Epidermal melanocyte (primary cell): ENCODE measurements around the gene CNN3.

Source experiments
- DNase-seq: peaks from one replicate; pipeline ENCODE4 v3.0.0; 2011; ENCODE audit warnings: low spot score; ENCODE audit not compliant: insufficient read length

The CNN3 gene

DNA sequence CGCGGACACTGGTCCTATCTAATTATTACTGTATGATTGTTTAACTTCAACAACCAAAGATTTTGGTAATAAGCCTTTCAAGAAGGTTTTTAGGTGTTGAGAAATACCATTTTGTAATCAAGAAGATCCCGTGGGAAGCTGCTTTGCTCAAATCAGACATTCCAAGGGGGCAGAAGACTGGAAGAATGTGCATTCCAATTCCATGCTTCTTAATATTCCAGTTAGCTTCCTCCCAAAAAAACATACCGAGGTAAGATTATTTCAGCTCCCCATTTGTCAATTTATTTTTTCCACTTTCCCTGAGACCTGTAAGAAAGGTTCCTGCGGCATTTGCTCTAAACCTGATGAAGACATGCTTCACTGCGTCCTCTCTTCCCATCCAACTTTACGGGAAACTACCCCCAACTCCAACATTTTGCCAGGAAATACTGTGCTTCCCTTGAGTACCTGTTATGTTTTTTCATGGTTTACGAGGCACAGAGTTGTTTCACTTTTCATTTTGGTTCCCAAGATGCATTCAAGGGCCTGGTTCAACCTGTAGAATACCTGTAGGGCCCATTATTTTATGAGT lies 4.1 kb downstream of the CNN3 start:
- no peak for DNase-seq

DNA sequence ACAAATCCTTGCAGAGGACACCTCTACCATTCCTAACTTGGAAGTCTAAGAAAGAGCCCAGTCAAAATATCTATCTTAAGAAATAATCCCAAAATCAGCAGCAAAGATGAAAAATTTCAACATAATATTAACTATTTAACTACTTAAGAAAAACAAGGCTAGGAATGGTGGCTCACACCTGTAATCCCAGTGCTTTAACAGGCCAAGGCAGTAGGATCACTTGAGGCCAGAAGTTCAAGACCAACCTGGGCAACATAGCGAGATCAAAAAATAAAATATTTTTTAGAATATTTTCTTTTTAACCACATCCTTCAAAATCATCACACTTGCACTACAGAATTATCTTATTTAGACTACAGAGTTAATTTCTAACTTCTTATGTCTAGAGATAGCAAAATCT lies 4.9 kb downstream of the CNN3 start:
- DNase-seq, result no peak

DNA sequence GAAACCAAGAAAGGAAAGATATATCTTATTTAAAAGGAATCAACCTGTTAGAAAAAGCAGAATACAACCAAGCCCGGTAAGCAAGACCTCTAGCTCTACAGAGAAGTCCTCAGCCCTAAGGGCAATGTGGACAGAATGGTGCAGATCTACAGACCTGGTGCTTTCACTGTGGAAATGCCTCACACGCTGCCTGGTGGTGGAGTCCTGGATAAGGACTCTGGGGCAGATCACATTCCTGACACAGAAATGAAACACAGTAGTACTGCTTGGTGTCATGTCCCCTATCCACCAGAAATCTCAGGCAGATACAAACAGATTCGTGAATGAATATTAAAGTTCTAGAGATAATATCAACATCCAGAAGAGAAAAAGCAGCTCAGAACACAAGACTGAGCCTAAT lies 6.8 kb downstream of the CNN3 start:
- no peak for DNase-seq

DNA sequence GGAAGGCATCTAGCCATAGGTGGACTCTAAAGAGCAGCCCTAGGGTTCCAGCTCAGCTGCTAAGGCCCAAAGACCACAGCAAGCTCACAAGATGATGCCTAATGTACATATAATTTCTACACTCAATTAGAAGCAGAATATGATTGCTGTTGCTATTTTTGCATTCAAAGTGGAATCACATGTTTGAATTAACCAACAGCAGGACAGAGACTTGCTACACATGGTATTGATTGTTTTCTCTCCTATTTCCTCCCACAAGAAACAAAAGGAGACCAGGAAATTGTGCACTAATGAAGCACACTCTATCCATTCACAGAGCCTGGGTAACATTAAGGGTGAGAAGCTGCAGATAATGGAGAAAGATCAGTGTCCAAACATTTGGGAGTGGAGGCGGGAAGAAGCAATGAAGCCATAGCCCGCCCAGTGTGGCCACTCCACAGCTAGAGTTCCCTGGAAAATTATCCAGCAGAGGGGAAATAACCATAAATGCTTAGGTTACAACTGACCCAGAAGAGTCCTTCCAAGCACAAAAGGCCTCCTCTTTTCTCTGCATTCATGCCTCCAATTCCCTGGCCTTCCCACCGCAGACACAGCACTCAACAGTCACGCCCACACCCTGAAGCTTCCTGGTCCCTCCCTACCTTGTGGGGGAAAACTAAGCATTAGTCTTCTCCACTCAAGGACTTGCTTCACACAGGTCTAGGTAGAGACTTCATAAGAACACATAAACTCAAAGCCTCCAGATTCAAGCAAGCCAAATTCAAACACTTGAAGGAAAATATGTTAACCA lies 7.5 kb downstream of the CNN3 start:
- DNase-seq, result no peak

DNA sequence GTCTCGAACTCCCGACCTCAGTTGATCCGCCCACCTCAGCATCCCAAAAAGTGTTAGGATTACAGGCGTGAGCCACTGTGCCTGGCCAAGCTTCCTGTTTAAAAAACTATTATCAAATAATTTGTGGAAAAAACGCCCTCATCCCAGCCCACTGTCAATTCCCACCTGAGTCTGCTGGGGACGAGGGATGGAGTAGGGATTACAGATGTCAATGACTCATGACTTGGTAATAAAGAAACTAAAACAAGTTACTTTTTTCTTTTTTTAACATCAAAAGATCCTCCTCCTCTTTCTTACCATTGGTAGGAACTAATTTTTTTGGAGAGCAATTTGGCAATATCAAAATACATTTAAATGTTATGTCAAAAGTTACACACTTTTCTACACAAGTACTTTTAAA lies 9.7 kb downstream of the CNN3 start:
- DNase-seq, result no peak

DNA sequence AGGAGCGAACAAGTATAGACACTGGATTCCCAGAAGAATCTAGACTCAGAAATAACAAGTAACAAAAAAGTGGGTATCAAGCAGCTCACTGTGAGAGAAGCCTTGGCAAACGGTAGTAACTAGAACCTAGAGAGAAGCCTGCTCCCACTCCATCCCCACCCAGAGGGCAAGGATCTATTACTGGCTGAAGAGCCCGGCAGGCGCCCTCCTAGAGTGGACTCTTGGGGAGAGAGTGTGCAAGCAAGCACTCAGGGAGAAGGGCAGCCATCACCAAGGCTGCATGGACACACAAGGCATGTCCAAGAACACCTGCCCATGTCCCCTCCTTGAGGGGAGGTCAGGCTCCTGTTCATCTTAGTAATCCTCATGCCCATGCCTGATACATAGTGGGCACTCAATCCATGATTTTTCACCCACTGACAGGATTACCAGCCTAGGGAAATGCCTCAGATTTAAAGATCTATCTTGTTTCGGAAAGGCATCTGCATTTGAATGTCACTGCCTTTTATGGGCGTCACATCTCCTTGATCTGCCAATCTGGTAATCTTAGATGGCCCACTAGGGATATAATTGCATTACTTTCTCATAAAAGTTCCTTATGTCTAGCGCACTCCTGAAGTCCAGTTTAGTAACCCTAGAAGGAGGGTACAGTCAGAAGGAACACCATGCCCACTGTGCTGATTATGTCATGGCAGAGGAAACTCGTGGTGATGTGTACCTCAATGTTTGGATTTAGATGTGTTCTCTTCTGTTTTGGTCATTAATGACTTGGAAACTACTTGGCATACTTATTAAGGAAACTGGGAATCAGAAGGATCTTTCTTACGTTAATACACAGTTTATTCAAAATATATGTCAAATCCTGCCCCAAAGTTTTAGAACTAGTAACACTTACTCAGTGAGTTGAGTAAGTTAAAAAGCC lies 14.4 kb downstream of the CNN3 start:
- no peak for DNase-seq

DNA sequence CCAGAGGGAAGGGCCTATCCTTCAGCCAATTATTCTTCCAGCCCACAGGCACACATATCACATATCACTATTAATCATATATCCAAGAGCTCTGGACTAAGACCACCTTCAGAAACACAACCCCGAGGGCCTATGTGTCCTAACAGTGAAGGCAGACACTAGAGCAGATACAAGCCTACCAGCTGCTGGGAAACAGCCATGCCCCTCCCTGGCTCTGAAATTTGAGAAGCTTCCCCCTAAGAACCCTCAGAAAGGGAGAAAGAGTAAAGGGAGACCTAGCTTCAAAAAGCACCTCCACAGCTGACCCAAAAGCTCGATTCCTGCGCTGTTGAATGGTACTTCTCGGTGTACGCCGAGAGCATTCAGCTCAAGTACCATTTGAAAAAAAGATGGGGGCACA lies 17.4 kb downstream of the CNN3 start:
- DNase-seq, result no peak

DNA sequence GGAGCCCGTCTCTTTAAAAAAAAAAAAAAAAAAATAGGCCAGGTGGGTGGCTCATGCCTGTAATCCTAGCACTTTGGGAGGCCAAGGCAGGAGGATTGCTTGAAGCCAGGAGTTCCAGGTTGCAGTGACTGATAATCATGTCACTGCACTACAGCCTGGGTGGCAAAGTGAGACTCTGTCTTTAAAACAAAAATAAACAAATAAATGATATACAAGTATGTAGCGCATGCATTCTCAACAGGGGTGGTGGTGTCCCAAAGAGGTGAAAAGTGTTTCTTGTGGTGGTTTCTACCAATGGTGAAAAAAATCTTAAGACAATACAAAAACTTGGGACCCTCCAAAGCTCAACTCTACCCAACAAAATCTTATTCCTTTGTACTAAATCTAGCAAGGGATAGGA lies 17.9 kb downstream of the CNN3 start:
- no peak for DNase-seq

DNA sequence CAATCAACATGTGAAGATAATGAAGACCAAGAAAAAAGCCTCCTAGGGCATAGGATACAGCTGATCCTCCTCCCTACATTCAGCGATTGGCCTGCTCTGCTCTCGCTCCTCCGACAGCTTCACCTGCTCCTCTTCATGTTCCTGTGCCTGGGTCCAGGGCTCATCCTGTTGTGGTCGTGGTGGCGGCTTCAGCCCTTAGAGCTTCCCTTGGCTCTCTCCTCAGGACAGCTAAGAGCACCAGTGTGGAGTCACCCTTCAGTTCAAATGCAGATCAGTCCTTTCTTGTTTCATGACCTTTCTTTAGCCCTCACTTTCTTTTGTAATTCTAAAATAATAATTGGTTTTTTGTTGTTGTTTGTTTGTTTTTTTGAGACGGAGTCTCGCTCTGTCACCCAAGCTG lies 18.7 kb downstream of the CNN3 start:
- DNase-seq, result no peak

DNA sequence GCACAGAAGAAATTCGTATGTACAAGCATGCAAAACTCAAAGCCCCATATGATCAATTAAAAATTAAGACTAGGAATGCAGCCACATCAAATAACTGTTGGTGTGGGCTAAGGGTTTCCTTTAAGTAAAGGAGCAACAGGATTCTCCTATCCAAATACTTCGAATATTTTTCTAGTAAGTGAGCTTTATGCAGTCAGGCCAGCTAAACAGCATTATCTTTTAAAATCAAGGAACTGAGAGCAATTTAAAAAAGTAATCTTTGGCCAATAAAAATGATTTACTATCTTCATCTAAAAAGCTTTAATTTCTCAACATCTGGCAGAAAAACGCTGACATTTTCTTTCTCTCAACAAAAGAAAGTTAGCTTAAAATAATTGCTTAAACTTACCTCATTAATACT lies 19.8 kb downstream of the CNN3 start:
- DNase-seq, result no peak

DNA sequence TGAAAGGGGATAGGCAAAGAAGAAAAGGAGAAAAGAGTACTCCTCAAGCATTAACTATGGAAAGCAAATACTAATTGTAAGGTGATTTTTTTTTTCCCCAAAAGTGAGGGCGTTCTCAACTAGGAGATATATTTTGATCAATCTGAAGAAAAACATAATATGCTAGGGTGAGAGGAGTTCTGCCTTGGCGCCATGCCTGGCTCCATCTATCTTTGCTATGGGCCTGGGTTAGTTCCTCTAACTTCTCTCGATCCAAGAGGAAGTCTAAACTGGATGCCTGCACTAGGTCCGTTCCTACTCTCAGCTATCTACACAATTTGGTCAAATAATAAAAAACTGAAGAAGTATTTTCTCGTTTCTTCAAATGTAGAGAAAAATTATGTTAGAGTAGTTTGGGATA lies 20.5 kb downstream of the CNN3 start:
- no peak for DNase-seq

DNA sequence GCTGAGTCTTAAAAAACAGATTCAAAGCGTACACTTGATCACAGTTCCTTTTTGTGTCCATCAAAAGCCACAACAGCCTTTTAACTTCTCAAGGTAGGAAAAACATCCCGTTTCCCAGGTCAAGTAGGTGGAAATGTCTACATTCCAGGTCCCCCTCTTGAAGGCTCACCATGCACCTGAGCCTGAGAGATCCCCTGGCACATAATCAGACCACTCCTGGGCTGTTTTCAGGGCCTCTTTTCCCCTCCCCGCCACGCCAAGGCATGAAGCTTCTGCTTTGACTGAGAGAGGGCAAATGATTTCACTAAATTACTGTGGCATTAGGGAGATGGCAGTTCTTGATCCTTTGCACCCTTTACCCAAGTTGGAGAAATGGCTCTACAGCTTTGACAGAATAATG lies 21.7 kb downstream of the CNN3 start:
- DNase-seq, result no peak

DNA sequence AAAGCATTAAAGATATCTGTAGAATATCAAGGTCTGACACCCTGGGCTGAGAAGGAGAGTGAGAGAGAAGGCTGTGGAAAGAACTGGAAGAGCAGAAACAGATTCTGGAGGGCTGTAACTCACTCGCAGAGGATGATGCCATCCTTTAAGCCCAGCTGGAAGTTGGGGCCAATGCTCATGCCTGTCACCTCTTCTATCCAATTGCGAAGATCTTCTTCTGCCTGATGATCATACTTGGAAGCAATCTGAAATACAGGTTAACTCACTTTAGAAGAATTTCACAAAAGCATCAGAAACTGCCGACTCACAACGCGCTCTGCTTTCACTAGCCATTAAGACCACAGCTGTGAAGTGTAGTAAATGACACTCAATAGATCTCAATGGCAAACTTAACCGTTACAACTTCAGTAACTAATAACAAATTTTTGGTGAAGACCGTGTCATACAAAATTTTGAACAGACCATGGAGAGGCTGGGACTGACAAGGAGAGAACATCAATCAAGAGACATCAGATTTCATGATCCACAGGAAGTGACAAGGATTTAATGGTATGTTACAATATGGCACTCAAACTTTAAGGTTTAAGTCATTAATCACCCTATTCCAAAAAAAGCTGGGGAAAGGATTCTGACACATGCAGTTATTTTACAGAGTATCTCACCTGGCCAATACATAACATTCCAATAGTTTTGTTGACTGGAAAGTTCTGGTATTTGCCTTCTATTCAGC lies 23.5 kb downstream of the CNN3 start:
- no peak for DNase-seq

DNA sequence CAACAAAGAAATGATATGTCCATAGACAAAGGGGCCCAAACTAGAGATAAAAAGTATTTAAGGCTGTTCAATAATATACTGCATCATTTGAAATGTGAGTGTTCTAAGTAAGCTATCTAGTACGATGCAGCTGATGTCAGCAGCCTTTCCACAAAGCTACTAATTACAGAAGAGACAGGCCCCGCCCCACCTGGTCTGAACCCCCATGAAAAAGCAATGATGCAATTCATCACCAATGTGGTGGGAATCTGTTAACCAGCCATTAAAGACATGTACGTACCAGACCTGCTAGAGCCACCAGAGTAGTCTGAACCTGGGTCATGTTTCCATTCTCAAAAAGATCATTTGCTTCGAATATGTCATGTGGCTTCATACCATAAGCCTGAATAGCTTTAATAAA lies 25.1 kb downstream of the CNN3 start:
- DNase-seq, result no peak

DNA sequence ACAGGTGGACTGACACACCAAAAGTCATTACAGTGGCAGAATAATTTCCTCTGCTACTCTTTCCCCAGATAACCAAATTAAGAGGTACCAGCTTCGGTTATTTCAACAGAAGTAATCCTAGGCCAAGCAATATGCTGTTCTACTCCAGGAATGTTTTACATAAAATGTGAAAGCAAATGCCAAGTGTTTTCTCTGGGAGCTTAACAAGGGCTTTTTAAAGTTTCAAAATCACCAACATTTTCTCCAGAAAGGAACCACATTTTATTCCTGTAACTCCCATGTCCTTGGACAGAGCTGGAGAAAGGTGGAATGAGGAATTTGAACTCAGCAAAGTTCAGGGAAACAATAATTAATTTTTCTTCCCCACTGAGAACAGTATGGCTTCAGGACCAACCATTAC lies 27.2 kb downstream of the CNN3 start:
- DNase-seq, result no peak

DNA sequence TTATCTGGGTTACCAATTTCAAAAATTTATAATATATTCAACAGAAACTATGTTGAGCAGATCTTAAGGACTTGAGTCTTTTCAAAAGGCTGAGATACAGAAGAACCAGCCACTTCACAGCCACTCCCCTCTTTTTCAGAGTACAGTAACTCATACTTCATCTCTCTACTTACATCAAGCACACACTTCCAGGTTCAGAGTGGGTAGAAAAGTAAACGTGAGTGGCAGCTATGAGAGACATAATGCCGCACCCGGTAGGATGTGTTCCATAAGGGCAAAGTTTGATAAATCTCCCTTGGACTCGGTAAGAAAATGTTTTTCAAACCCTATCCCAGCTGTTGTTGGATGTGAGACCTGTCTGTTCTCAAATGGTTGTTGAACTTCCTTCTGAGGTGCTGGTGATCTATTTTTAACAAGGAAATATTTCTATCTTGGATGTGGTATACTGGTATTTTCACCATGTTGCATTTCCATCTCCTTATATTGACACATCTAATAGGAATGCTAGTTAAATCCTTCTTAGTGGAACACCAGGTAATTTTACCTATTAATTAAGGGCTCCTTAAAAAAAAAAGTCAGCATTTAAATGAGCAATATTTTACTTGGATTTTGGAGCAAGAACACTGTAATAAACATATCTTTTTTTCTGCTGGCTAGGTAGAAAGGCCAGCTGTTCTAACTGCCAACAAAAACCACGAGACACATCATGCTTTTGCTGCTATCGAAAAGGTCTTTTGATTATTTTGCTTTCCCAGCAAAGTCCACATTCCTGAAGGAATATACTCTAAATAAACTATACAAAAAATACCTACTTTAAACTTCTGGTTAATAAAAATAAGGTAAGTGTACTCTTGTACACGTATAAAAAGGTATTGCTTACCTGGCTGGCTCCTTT lies 28.2 kb downstream of the CNN3 start:
- DNase-seq, result no peak

DNA sequence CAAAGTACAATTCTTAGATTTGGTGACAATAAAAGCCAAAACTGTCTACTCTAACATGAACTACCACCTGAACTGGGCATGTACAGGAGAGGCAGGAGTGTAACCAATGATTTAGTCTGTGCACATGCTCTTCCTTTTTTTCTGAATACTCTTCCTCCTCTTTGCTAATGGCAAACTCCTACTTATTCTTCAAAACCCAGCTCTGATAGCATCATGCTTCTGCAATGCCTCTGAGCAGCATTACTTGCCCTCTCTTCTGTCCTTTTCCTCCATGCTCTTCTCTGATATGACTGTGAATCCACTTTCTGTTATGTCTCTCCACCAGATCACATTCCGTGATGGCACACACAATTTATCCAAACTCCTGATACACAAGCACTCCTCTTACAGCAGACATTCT lies 31.4 kb downstream of the CNN3 start:
- no peak for DNase-seq

DNA sequence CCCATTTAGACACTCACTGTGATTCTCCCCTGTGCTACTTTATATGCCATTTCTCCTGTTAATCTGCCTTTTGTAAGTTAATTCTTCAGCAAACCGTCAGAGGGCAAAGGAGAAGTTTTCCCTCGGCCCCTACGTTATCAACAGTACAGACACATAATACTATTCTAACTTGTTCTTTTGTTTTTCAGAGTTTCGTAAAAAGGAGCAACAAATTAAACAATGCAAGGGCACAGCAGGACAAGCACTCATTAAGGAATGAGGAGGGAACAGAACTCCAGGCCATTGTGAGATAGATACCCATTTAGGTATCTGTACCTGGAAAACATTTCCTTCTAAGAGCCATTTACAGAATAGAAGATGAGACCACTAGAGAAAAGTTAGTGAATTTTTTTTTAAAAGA lies 32.3 kb downstream of the CNN3 start:
- no peak for DNase-seq

DNA sequence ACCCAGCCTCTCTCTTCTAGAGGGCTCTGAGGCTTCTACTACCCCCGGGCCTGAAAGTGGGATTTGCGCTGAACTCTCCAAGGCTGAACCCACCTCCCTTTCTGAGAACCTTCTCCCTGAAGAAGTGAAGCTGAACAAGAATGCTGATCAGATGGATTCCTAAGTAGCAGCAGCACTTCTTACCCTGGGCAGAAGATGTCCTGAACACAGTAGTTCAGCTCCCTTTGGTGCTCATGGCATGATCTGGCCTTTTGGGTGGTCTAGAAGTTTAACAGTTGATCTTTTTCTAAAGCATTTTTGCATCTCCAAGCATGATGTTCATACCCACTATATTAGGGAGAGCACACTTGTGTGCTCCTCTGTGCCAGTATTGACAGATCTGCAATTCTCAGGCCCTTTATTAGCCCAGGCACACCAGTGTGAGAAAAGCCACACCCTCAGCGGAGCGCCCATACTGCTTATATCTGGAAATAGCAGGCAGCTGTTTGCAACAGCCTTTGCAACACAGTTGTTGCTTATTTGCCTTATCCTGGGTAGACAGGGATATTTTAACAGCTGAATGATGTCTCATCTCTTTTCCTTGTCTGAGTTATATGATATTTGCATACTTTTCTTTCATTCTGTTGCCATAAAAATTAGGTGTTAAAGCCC lies 34.2 kb downstream of the CNN3 start:
- no peak for DNase-seq

DNA sequence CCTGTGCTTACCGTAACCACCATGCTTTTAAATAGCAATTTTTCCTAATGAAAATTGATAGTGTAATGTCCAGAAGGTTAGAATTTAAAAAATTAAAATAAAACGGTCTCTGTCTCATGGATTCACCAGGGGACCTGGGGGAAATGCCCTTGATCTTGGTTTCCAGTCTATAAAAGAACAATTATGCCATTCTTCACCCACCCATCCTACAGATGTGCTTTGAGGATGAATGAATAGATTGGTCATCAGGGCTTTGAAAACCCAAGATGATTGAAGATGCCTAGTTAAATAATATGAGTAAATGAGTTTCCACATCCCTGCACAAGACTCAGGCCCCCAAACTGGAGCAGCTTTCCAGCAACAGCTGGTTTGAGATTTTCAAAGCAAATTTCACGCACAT lies 38.7 kb downstream of the CNN3 start:
- no peak for DNase-seq
